Measurements from ENCODE around the gene TSC22D4. TPM values are rescaled to one million over a fixed set of nuclear protein-coding genes. Genes with fewer than 3 reads are reported as not detected.

TSC22D4 gene
- polyA plus RNA-seq, 3 donors = 23.8 to 91.5 (median 26.3) TPM

DNA sequence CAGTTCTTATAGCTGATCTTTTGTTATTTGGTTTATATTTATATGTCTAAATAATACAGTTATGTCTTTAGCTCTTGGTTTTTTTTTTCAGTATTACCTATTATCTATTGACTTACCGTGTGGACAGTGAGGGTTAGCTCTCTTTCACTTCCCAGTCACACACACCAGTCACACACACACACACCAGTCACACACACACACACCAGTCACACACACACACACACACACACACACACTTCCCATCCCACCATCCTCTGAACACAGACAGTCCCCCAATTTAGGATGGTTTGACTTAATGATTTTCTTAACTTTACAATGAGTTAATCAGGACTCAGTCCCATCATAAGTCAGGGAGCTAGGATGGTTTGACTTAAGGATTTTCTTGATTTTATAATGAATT, 41.1 kb upstream of the TSC22D4 start:
- H3K4me1 ChIP-seq (ENCODE audit: control insufficient read depth in 1 of 2, insufficient read depth in 2 of 2, low read length in 2 of 2) = peaks cover 6 to 11% of the 10 kb centered on the region in 2 donors
- no peak overlapping the region for H3K4me2 ChIP-seq (replicated peaks; ENCODE audit: extremely low read depth, low read length, poor library complexity, severe bottlenecking)
- H3K9me3 Mint-ChIP-seq = peaks cover 0 to 4% (median 0%) of the 10 kb centered on the region in 7 donors
- peaks cover 9% of the 10 kb centered on the region for H3K4me1 Mint-ChIP-seq
- WGBS (ENCODE audit: insufficient coverage) = no CpG with 5 or more reads among the region's 1 CpG
- no peaks in the 10 kb centered on the region for H3K36me3 Mint-ChIP-seq
- no peaks in the 10 kb centered on the region for H3K79me2 ChIP-seq (ENCODE audit: insufficient read depth, low read length)
- no peak overlapping the region for H2AFZ ChIP-seq (ENCODE audit: insufficient read depth, low read depth, low read length, poor library complexity, severe bottlenecking)
- no peaks in the 10 kb centered on the region for H3K27me3 ChIP-seq (ENCODE audit: control insufficient read depth in 2 of 2, insufficient read depth in 2 of 2, low read length in 2 of 2)
- H3K36me3 ChIP-seq (replicated peaks in 1 of 2; ENCODE audit: control insufficient read depth in 1 of 2, insufficient read depth in 2 of 2, low read length in 2 of 2) = no peaks in the 10 kb centered on the region
- no peaks in the 10 kb centered on the region for H3K9me3 ChIP-seq (replicated peaks in 1 of 2; ENCODE audit: control insufficient read depth in 1 of 2, insufficient read depth in 1 of 2, low read length in 2 of 2)
- peaks cover 0 to 7% (median 4%) of the 10 kb centered on the region in 3 donors for H3K27me3 Mint-ChIP-seq (ENCODE audit: low read depth in 3 of 3)
- no peak overlapping the region for H3K27ac ChIP-seq (ENCODE audit: low read depth in 1 of 2, low read length in 2 of 2)
- TF ChIP-seq, protein P1, sequence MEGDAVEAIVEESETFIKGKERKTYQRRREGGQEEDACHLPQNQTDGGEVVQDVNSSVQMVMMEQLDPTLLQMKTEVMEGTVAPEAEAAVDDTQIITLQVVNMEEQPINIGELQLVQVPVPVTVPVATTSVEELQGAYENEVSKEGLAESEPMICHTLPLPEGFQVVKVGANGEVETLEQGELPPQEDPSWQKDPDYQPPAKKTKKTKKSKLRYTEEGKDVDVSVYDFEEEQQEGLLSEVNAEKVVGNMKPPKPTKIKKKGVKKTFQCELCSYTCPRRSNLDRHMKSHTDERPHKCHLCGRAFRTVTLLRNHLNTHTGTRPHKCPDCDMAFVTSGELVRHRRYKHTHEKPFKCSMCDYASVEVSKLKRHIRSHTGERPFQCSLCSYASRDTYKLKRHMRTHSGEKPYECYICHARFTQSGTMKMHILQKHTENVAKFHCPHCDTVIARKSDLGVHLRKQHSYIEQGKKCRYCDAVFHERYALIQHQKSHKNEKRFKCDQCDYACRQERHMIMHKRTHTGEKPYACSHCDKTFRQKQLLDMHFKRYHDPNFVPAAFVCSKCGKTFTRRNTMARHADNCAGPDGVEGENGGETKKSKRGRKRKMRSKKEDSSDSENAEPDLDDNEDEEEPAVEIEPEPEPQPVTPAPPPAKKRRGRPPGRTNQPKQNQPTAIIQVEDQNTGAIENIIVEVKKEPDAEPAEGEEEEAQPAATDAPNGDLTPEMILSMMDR (IDR thresholded peaks at IDR 0.05) = no peak
- no peak overlapping the region for H3K27ac Mint-ChIP-seq
- no peak overlapping the region for H3K4me3 ChIP-seq (replicated peaks in 1 of 3; ENCODE audit: low read depth in 2 of 3, low read length in 3 of 3)
- no peak overlapping the region for H3K9ac ChIP-seq (ENCODE audit: insufficient read depth, low read length, poor library complexity, severe bottlenecking)
- H4K20me1 ChIP-seq (ENCODE audit: insufficient read depth, low read length) = no peaks in the 10 kb centered on the region
- DNase-seq = no peak
- intact Hi-C loops (cut with micrococcal nuclease) = no loop called here
- H3K4me3 Mint-ChIP-seq = no peak overlapping the region

DNA sequence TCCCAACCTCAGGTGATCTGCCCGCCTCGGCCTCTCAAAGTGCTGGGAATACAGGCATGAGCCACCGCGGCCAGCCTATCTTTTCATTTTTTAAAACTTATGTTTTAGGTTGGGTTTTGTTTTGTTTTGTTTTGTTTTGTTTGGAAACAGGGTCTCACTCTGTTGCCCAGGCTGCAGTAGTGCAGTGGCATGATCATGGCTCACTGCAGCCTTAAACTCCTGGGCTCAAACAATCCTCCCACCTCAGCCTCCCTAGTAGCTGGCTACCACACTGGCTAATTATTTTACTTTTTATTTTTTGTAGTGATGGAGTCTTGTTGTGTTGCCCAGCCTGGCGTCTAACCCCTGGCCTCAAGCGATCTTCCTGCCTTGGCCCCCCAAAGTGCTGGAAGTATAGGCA, 40.6 kb upstream of the TSC22D4 start:
- H3K27me3 ChIP-seq (ENCODE audit: control insufficient read depth in 2 of 2, insufficient read depth in 2 of 2, low read length in 2 of 2) = no peaks in the 10 kb centered on the region
- H3K9me3 Mint-ChIP-seq = peaks cover 0 to 4% (median 0%) of the 10 kb centered on the region in 7 donors
- H3K27me3 Mint-ChIP-seq (ENCODE audit: low read depth in 3 of 3) = peaks cover 0 to 7% (median 4%) of the 10 kb centered on the region in 3 donors
- TF ChIP-seq, protein P1 (IDR thresholded peaks at IDR 0.05) = no peak
- intact Hi-C loops (cut with micrococcal nuclease) = no loop called here
- H3K4me3 ChIP-seq (replicated peaks in 1 of 3; ENCODE audit: low read depth in 2 of 3, low read length in 3 of 3) = no peak overlapping the region
- H3K9me3 ChIP-seq (replicated peaks in 1 of 2; ENCODE audit: control insufficient read depth in 1 of 2, insufficient read depth in 1 of 2, low read length in 2 of 2) = no peaks in the 10 kb centered on the region
- no peaks in the 10 kb centered on the region for H3K36me3 Mint-ChIP-seq
- no peak overlapping the region for H3K4me3 Mint-ChIP-seq
- WGBS (ENCODE audit: insufficient coverage) = 80% methylated on average over 1 of the region's 6 CpGs
- no peaks in the 10 kb centered on the region for H4K20me1 ChIP-seq (ENCODE audit: insufficient read depth, low read length)
- H3K4me1 Mint-ChIP-seq = peaks cover 12% of the 10 kb centered on the region
- H3K27ac Mint-ChIP-seq = no peak overlapping the region
- H3K4me1 ChIP-seq (ENCODE audit: control insufficient read depth in 1 of 2, insufficient read depth in 2 of 2, low read length in 2 of 2) = peaks cover 8 to 14% of the 10 kb centered on the region in 2 donors
- H3K27ac ChIP-seq (ENCODE audit: low read depth in 1 of 2, low read length in 2 of 2) = no peak overlapping the region
- H3K9ac ChIP-seq (ENCODE audit: insufficient read depth, low read length, poor library complexity, severe bottlenecking) = no peak overlapping the region
- no peaks in the 10 kb centered on the region for H3K79me2 ChIP-seq (ENCODE audit: insufficient read depth, low read length)
- no peak overlapping the region for H2AFZ ChIP-seq (ENCODE audit: insufficient read depth, low read depth, low read length, poor library complexity, severe bottlenecking)
- H3K4me2 ChIP-seq (replicated peaks; ENCODE audit: extremely low read depth, low read length, poor library complexity, severe bottlenecking) = no peak overlapping the region
- DNase-seq = no peak
- no peaks in the 10 kb centered on the region for H3K36me3 ChIP-seq (replicated peaks in 1 of 2; ENCODE audit: control insufficient read depth in 1 of 2, insufficient read depth in 2 of 2, low read length in 2 of 2)

Measured in CD14-positive monocyte (primary cell).